GM18505 (cell line): Measurements from ENCODE around the gene STPG2.

Experiments
- ATAC-seq: cut with Tn5 transposase; IDR thresholded peaks from one replicate; pipeline ENCODE4 v1.9.1; 2021; ENCODE audit not compliant: unreplicated experiment
- POLR2A ChIP-seq: IDR thresholded peaks from 4 replicates; pipeline ENCODE4 v1.6.1; 2011; ENCODE audit warnings: borderline replicate concordance; ENCODE audit not compliant: insufficient read depth, insufficient read length; ENCODE audit errors: extremely low read depth

Gene STPG2

GRCh38 chr4:98143001-98143899 lies at the start of gene STPG2:
Gene STPG2, minus strand, starts transcription at chr4:98143476.
- TF ChIP-seq POLR2A = peak; percentile 85
- peak; percentile 100 for ATAC-seq

GRCh38 chr4:98185279-98185678 lies 42.0 kb upstream of the STPG2 start:
- no peak for TF ChIP-seq POLR2A
- ATAC-seq = no peak

- no peak for ATAC-seq
- TF ChIP-seq POLR2A = no peak
Observed at GRCh38 chr4:98181809-98182208, 38.5 kb upstream of the STPG2 start.

GRCh38 chr4:98179951-98180350 lies 36.7 kb upstream of the STPG2 start:
- no peak for ATAC-seq

GRCh38 chr4:98176531-98176930 lies 33.3 kb upstream of the STPG2 start:
- no peak for TF ChIP-seq POLR2A
- ATAC-seq = no peak

More at GRCh38 chr4:98179951-98180350, 36.7 kb upstream of the STPG2 start:
- no peak for TF ChIP-seq POLR2A

GRCh38 chr4:98170035-98170434 lies 26.8 kb upstream of the STPG2 start:
- no peak for TF ChIP-seq POLR2A
- ATAC-seq = no peak

- TF ChIP-seq POLR2A = no peak
- no peak for ATAC-seq
Observed at GRCh38 chr4:98166731-98167041, 23.4 kb upstream of the STPG2 start.

- ATAC-seq = no peak
Observed at GRCh38 chr4:98166025-98166730, 22.9 kb upstream of the STPG2 start.

GRCh38 chr4:98162696-98163095 lies 19.4 kb upstream of the STPG2 start:
- no peak for ATAC-seq
- TF ChIP-seq POLR2A = no peak

More at GRCh38 chr4:98166025-98166730, 22.9 kb upstream of the STPG2 start:
- TF ChIP-seq POLR2A = no peak

- no peak for TF ChIP-seq POLR2A
- peak; percentile 56 for ATAC-seq
Observed at GRCh38 chr4:98151145-98151924, 8.1 kb upstream of the STPG2 start.

- ATAC-seq = no peak
- no peak for TF ChIP-seq POLR2A
Observed at GRCh38 chr4:98150092-98150761, 7.0 kb upstream of the STPG2 start.

GRCh38 chr4:98148856-98149255 lies 5.6 kb upstream of the STPG2 start:
- no peak for TF ChIP-seq POLR2A
- ATAC-seq = no peak

GRCh38 chr4:98126141-98126540 lies 17.1 kb downstream of the STPG2 start:
- ATAC-seq = no peak
- TF ChIP-seq POLR2A = no peak
